HepG2 (cell line): ENCODE results near the gene RIPPLY2. TPM values are rescaled to one million over a fixed set of nuclear protein-coding genes. Genes with fewer than 3 reads are reported as not detected.

Experiments
- ATAC-seq: fragments of 200-7000 bp; cut with Tn5 transposase; 3 replicates; pipeline ENCODE4 v1.9.1; 2020; ENCODE audit warnings: mild to moderate bottlenecking, moderate library complexity
- BruUV-seq: library from RNA; stranded (reverse); fragments of 400-500 nt; replicated peaks from 2 replicates; lab custom pipeline; 2021; lab: Mats Ljungman, UMichigan
- CTCF ChIA-PET: fragments of 300-600 bp; formaldehyde crosslinking; extraction: SDS; loops from one replicate; lab custom pipeline; 2021; ENCODE audit warnings: low total read pairs, inconsistent platforms, low intra/inter-chr PET ratio; lab: Yijun Ruan, JAX
- POLR2A ChIA-PET: fragments of 350-600 bp; sonication (Branson Sonifier 250); formaldehyde crosslinking; loops from one replicate; lab custom pipeline; 2020; ENCODE audit warnings: antibody characterized with exemption, inconsistent platforms; lab: Yijun Ruan, JAX
- DNase-seq: peaks from one replicate; pipeline ENCODE4 v3.0.0-alpha.2; 2015; ENCODE audit warnings: low spot score
- FAIRE-seq: peaks from 3 replicates; lab custom pipeline; 2011; peaks lifted over from hg19 to GRCh38; lab: Jason Lieb, UNC
- H2AFZ ChIP-seq: one replicate; pipeline ENCODE4 v1.6.1; 2011; ENCODE audit warnings: low read length, inconsistent platforms
- H3K27ac ChIP-seq: fragments of 300-600 bp; 3 replicates; pipeline ENCODE4 v1.8.0; 2011; ENCODE audit warnings: mixed run types, mild to moderate bottlenecking, mixed read lengths, low read length, inconsistent platforms; ENCODE audit not compliant: insufficient read depth; ENCODE audit errors: extremely low read length
- H3K27me3 ChIP-seq, 2 experiments: fragments of 200-600 bp in 1 of 2; 2 replicates in 1 of 2; 3 replicates in 1 of 2; pipeline versions ENCODE4 v1.6.0 to v1.8.0; 2011; ENCODE audit warnings: low read length in 2 of 2, mild to moderate bottlenecking in 2 of 2, moderate library complexity in 2 of 2, inconsistent platforms in 1 of 2; ENCODE audit not compliant: insufficient read depth in 2 of 2, control insufficient read depth in 1 of 2
- H3K36me3 ChIP-seq, 2 experiments: fragments of 200-600 bp in 1 of 2; replicated peaks in 1 of 2; 2 replicates in 1 of 2; 3 replicates in 1 of 2; pipeline versions ENCODE4 v1.5.1 to v1.8.0; 2011; ENCODE audit warnings: low read length in 2 of 2, inconsistent platforms in 1 of 2; ENCODE audit not compliant: insufficient read depth in 2 of 2, control insufficient read depth in 1 of 2
- H3K4me1 ChIP-seq: 2 replicates; pipeline ENCODE4 v1.5.1; 2012; ENCODE audit warnings: low read length, inconsistent platforms; ENCODE audit not compliant: insufficient read depth
- H3K4me2 ChIP-seq: 2 replicates; pipeline ENCODE4 v1.6.0; 2011; ENCODE audit warnings: low read depth, low read length, inconsistent platforms
- H3K4me3 ChIP-seq, 3 experiments: fragments of 200-600 bp in 1 of 3; sonication (generic), shearing (Covaris generic) in 1 of 3; replicated peaks in 1 of 3; 2 replicates each; pipeline ENCODE4 v1.5.1; 2011 to 2016; ENCODE audit warnings: low read length in 3 of 3, inconsistent platforms in 2 of 3, low read depth in 2 of 3, mild to moderate bottlenecking in 2 of 3, control low read depth in 1 of 3, mixed read lengths in 1 of 3; ENCODE audit not compliant: insufficient read depth in 1 of 3
- H3K79me2 ChIP-seq: one replicate; pipeline ENCODE4 v1.6.1; 2011; ENCODE audit warnings: low read length, inconsistent platforms; ENCODE audit not compliant: insufficient read depth
- H3K9ac ChIP-seq: 2 replicates; pipeline ENCODE4 v1.6.0; 2011; ENCODE audit warnings: mild to moderate bottlenecking, low read depth, low read length, inconsistent platforms; ENCODE audit not compliant: insufficient read depth
- H3K9me3 ChIP-seq: 2 replicates; pipeline ENCODE4 v1.5.1; 2012; ENCODE audit warnings: mild to moderate bottlenecking, low read length
- H4K20me1 ChIP-seq: 2 replicates; pipeline ENCODE4 v1.6.0; 2011; ENCODE audit warnings: inconsistent platforms, mild to moderate bottlenecking, low read length, moderate library complexity; ENCODE audit not compliant: insufficient read depth
- AFF4 ChIP-seq: sonication (generic); formaldehyde crosslinking; IDR thresholded peaks from 2 replicates; pipeline ENCODE4 v1.4.0; 2020; ENCODE audit warnings: missing genetic modification reagents
- BCL3 ChIP-seq: sonication (generic); formaldehyde crosslinking; IDR thresholded peaks from 2 replicates; pipeline ENCODE4 v1.5.1; 2020; ENCODE audit warnings: mild to moderate bottlenecking, missing genetic modification reagents, moderate library complexity
- CSRNP1 ChIP-seq: sonication (generic); formaldehyde crosslinking; IDR thresholded peaks from 2 replicates; pipeline ENCODE4 v1.8.1; 2023; ENCODE audit warnings: mild to moderate bottlenecking, missing genetic modification reagents
- EP300 ChIP-seq, 3 experiments: sonication (generic) in 1 of 3; formaldehyde crosslinking in 1 of 3; IDR thresholded peaks; 2 replicates each; pipeline versions ENCODE4 v1.5.1 to v1.6.1; 2011 to 2020; ENCODE audit warnings: low read depth in 2 of 3, low read length in 2 of 3, borderline replicate concordance in 1 of 3, improper control_type of control experiment in 1 of 3, mild to moderate bottlenecking in 1 of 3, missing genetic modification reagents in 1 of 3, moderate library complexity in 1 of 3
- GATAD1 ChIP-seq: IDR thresholded peaks from 2 replicates; pipeline ENCODE4 v1.6.1; 2016; ENCODE audit warnings: missing genetic modification reagents, missing compliant biosample characterization
- HNRNPLL ChIP-seq: fragments of 200-400 bp; formaldehyde crosslinking; IDR thresholded peaks from 2 replicates; pipeline ENCODE4 v1.6.1; 2017; ENCODE audit warnings: mild to moderate bottlenecking, low read depth, low read length; ENCODE audit not compliant: poor library complexity, severe bottlenecking
- JUN ChIP-seq: sonication (generic); formaldehyde crosslinking; IDR thresholded peaks from 2 replicates; pipeline ENCODE4 v1.4.0; 2020; ENCODE audit warnings: mild to moderate bottlenecking, missing genetic modification reagents
- NFYB ChIP-seq: sonication (generic); formaldehyde crosslinking; IDR thresholded peaks from 2 replicates; pipeline ENCODE4 v1.4.0; 2020; ENCODE audit warnings: missing genetic modification reagents
- PRDM10 ChIP-seq: sonication (generic); formaldehyde crosslinking; IDR thresholded peaks from 2 replicates; pipeline ENCODE4 v1.4.0; 2020; ENCODE audit warnings: low read depth, missing genetic modification reagents
- RBM39 ChIP-seq: fragments of 200-400 bp; formaldehyde crosslinking; IDR thresholded peaks from one replicate; pipeline ENCODE4 v1.6.1; 2018; ENCODE audit warnings: antibody characterized with exemption, mild to moderate bottlenecking, low read depth, low read length; ENCODE audit not compliant: poor library complexity, severe bottlenecking
- ZNF567 ChIP-seq: sonication (generic); formaldehyde crosslinking; IDR thresholded peaks from 2 replicates; pipeline ENCODE4 v1.8.1; 2023; ENCODE audit warnings: mild to moderate bottlenecking, missing genetic modification reagents, borderline replicate concordance
- ZNF747 ChIP-seq: sonication (generic); formaldehyde crosslinking; IDR thresholded peaks from 2 replicates; pipeline ENCODE4 v1.8.1; 2023; ENCODE audit warnings: missing genetic modification reagents, mild to moderate bottlenecking, borderline replicate concordance
- WGBS: methylation state at CpG from one replicate; pipeline ENCODE4 v1.1.6; 2017; ENCODE audit warnings: low lambda C conversion rate; 5-methylcytosine and 5-hydroxymethylcytosine counted together
- in situ Hi-C: cut with HindIII; loops from 2 replicates; pipeline ENCODE4 v1.10.0; 2017; ENCODE audit warnings: low pct_unique_long_range_greater_than_20kb; ENCODE audit not compliant: extremely low pct_ligation_motif_present
- intact Hi-C: fragments of 100-400 bp; cut with micrococcal nuclease; formaldehyde crosslinking; loops from one replicate; pipeline ENCODE4 v1.10.0; 2022; ENCODE audit not compliant: unreplicated experiment
- polyA plus RNA-seq, 8 experiments: library from polyadenylated mRNA; depleted of rRNA in 3 of 8; stranded (reverse) in 7 of 8; unstranded in 1 of 8; fragments of >200 nt; fragmentation: Illumina TruSeq in 4 of 8; extraction: Trizol in 4 of 8; gene quantifications; 2 replicates each; pipeline versions ENCODE4 v1.2.1 to v1.2.3, GENCODE V29; 2011 to 2016; ENCODE audit warnings: low read depth in 4 of 8, missing spikeins in 1 of 8, mixed read lengths in 1 of 8; ENCODE audit not compliant: insufficient read depth in 1 of 8
- total RNA-seq, 5 experiments: library from RNA; depleted of rRNA; stranded (reverse); fragments of >200 nt; fragmentation: Illumina TruSeq; extraction: Trizol; gene quantifications; 2 replicates each; pipeline ENCODE4 v1.2.3, GENCODE V29; 2016; ENCODE audit warnings: low read depth in 1 of 5

The RIPPLY2 gene
- total and polyA plus RNA-seq, 2 of the 13 experiments (the other 11 are each of a cell fraction or from before 2014, with no cell fraction given): not detected

GRCh38 chr6:83885984-83886383 lies 32.8 kb downstream of the RIPPLY2 start:
- ChIA-PET POLR2A (no interaction called here), CTCF (interaction anchor here (2.9 kb wide), 1 partner anchor 335 kb away, joined by 30 read pairs; no protein-coding TSS in a partner anchor)
- Histone ChIP-seq H3K9ac (no peak overlapping the region), H3K4me2 (no peak overlapping the region), H3K36me3 (no peaks in the 10 kb centered on the region), H3K79me2 (no peaks in the 10 kb centered on the region), H3K27ac (no peak overlapping the region), H3K4me1 (no peaks in the 10 kb centered on the region), H3K27me3 (no peaks in the 10 kb centered on the region), H4K20me1 (peaks cover 4% of the 10 kb centered on the region; the same call in 1 of the 2 replicates), H2AFZ (no peak overlapping the region), H3K9me3 (no peaks in the 10 kb centered on the region), H3K4me3 (no peak overlapping the region)
- 91% methylated on average over 2 of the region's 2 CpGs for WGBS
- BruUV-seq: no TSS peak
- intact Hi-C loops (loop anchor here (10.0 kb wide), 2 partner anchors 169 to 1439 kb away; no protein-coding TSS in a partner anchor), in situ Hi-C loops (loop anchor here (5.0 kb wide), 1 partner anchor 336 kb away; no protein-coding TSS in a partner anchor)
- ATAC-seq (no peak), FAIRE-seq (no peak), DNase-seq (no peak)
- TF ChIP-seq BCL3 (CRISPR knock-in tag) (no peak), ZNF747 (no peak), PRDM10 (CRISPR knock-in tag) (no peak), EP300 (IDR thresholded peaks at IDR 0.05; ENCODE audit: low read depth in 2 of 2, low read length in 2 of 2) (no peak), EP300 (CRISPR knock-in tag; IDR thresholded peaks at IDR 0.05; ENCODE audit: borderline replicate concordance) (no peak), HNRNPLL (no peak), RBM39 (no peak), JUN (no peak), GATAD1 (no peak), AFF4 (no peak), ZNF567 (no peak), NFYB (CRISPR knock-in tag) (no peak), CSRNP1 (no peak)
